GM21825 (cell line): ENCODE measurements around the gene SGK1.

Experiments used
- ATAC-seq: cut with Tn5 transposase; IDR thresholded peaks from one replicate; pipeline ENCODE4 v1.9.1; 2021; ENCODE audit warnings: mild to moderate bottlenecking, moderate library complexity; ENCODE audit not compliant: unreplicated experiment

SGK1 gene

GRCh38 chr6:134173366-134173725 is 144.6 kb downstream of the SGK1 start:
- no peak for ATAC-seq

- no peak for ATAC-seq
Measured at GRCh38 chr6:134172706-134173365, 145.1 kb downstream of the SGK1 start.

DNA sequence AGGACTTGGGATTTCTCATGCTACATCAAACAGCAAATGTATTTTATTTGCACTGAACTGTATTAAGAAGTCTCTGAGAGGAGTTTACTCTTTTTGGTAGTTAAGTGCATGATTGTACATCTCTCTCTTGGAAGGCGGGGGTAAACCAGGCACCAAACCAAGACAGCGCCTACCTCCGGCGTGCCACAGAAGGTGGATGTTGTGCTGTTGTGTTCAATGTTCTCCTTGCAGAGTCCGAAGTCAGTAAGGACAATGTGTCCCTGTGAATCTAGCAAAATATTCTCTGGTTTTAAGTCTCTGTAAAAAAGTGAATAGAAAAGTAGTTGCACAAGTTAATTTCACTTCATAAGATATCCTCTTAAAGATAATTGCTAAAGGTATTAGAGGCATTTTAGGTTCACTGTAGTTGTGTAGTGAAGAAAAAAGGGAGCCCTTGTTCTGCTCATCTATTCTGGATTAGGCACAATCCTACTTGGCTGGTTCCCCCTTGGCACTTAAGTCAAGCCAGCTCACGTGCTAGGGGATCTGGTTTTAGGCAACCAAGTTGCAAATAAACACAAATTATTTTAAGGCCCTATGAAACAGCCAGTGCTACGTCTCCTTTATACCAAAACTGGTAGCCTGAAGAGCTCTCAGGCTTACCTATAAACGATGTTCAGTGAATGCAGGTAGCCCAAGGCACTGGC is 145.7 kb downstream of the SGK1 start:
- no peak for ATAC-seq

GRCh38 chr6:134171517-134171916 is 146.4 kb downstream of the SGK1 start:
- ATAC-seq, result no peak

DNA sequence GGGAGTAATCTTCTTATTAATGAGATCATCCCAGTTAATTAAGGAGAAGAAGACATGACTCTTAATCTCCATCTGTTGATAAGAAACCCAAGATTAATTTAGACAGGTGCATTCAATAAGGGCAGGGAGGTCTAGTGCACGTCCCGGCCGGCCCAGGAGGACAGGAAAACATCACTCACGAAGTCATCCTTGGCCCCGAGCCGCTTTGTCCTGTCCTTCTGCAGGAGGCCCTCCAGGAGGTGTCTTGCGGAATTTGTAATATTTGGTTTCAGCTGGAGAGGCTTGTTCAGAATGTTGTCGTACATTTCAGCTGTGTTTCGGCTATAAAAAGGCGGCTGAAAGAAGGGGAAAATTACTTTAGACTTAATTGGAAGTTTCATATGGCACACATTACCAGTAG is 147.1 kb downstream of the SGK1 start:
- no peak for ATAC-seq

GRCh38 chr6:134169871-134170486 is 147.9 kb downstream of the SGK1 start:
- ATAC-seq, result no peak

- ATAC-seq, result no peak
Measured at GRCh38 chr6:134168590-134169208, 149.2 kb downstream of the SGK1 start.

GRCh38 chr6:134166511-134167261 is 151.2 kb downstream of the SGK1 start:
- ATAC-seq, result no peak

DNA sequence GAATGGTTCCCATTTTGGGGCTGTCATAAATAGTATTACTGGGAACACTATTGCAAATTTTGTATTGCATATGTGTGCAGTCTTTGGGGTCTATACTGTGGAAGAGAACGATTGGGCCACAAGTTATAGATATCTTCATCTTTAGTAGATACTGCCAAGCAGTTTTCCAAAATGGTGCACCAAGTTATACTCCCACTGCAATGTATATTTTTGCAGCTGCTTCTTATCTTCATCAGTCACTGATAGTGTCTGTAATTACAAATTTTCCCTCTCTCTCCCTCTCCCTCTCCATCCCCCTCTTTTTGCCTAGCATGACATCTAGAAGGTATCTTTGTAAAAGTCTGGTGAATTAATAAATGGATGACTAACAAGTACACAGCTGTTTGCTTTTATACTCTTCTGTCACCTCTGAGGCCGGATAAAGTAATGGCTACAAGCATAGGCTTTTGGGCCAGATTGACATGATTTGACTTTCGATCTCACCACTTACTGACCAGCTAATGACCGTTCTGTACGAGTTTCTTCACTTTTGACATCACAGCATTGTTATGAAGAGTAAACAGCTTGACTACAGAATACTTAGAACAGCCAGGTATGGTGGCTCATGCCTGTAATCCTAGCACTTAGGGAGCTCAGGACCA is 152.2 kb downstream of the SGK1 start:
- no peak for ATAC-seq

- ATAC-seq, result no peak
Measured at GRCh38 chr6:134164300-134164699, 153.6 kb downstream of the SGK1 start.

- no peak for ATAC-seq
Measured at GRCh38 chr6:134162932-134163331, 155.0 kb downstream of the SGK1 start.

DNA sequence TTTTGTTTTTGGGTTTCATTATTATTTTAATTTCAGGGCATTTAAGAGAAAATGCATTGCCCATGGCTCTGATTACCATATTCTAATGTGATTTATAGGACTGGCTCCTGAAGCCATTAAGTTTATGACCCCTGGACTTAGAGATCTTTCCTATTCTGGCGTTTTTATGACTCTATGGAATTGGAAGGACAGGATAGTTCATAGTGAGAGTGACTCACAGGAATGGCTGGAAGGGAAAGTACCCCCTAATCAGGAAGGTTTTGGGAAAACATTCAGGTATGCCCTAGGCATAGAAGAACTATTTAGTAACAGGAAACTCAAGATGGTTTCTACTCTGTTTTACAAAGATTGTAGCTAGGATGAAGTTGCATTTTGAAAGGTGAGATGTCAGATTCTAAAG is 156.9 kb downstream of the SGK1 start:
- no peak for ATAC-seq

DNA sequence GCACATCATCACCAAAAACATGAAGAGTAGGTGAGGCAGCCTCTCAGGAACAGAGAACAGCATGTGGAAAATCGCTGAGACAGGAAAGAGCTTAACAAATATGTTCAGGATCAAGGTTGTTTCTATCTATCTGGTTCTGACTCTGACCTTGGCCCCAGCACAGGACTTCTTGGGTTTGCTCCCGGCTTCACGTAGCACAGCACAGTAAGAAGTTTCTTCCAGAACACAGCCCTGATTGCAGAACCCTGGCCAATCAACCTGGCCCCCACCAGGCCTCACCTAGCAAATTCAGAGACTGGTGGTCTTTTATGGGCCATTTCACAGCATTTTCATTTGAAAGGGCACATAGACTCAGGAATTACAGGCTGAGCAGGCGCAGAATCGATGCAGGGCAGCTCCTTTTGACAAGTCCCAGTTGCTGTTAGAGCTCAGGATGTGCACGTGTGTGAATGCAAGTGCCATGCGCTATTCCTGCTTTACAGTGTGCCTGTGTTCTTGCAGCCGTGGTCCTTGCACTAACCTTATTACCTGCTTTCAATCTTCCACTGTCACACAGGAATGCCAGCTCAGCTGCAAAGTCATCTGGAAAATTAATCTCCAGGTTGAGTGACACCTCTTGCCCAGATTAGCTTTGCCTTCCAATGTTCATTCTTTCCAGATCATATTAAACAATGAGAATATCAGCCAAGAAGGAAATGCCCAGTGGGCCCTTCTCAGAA is 165.0 kb downstream of the SGK1 start:
- ATAC-seq, result no peak

DNA sequence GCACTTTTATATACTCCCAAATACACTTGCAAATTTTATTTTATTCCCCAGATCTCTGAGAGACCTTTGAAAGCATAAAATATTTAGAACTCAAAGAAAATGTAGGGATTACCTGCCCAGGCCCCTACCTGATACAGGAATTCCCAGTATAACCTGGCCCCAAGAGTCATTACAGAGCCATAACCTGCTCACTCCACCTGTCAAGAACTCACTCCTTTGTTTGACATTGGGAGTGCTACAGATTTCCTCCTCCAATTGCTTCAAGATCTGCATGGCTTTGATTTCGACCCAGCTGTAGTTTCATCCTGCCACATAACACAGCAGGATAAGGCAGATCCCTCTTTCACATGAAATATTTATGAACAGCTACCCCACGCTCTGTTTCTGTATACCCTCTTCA is 169.3 kb downstream of the SGK1 start:
- ATAC-seq, result no peak

GRCh38 chr6:134147034-134147533 is 170.8 kb downstream of the SGK1 start:
- ATAC-seq, result no peak

DNA sequence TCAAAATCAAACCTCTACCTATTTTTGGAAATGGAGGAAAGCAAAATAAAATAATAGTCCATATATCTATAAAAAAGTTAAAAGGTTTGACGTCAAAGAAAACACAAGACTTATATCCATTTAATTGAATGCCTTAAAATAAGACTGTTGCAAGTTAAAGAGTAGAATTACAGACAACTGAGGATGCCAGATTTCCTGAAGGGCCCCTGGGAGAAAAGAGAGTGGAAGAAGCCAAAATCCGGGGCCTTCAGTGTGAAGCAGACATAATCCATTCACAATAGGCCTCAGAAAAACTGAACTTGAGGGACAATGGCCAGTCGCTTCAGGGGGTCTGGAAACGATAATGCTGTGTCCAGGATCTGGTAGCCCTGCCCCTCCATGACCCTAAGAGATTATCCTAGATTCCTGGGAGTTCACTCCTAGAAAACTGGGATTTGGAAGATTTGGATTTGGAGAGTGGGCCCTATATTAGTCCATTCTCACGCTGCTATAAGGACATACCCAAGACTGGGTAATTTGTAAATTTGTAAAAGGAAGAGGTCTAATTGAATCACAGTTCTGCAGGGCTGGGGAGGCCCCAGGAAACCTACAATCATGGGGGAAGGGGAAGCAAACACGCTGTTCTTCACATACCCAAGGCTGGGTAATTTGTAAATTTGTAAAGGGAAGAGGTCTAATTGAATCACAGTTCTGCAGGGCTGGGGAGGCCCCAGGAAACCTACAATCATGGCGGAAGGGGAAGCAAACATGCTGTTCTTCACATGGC is 171.5 kb downstream of the SGK1 start:
- ATAC-seq, result no peak

GRCh38 chr6:134145786-134146185 is 172.1 kb downstream of the SGK1 start:
- ATAC-seq, result no peak

- ATAC-seq, result no peak
Measured at GRCh38 chr6:134138226-134138975, 179.5 kb downstream of the SGK1 start.
